Stimulated activated CD4-positive, alpha-beta T cell treated with anti-CD3 and anti-CD28 coated beads, Interleukin-4, amount 100 ng/mL, for 48 hours (primary cell): ENCODE results near the gene DPP8.
A peak's percentile ranks its signal among the peaks of the same experiment; 100 is the strongest.
"Not testable (repeated sequence)": the region's sequence is repeated elsewhere in the genome, so short reads cannot be mapped to it uniquely, and the experiment has no call there.

Experiments
- DNase-seq, 2 donors: peaks; one replicate each; pipeline ENCODE4 v3.0.0-alpha.2; 2020; ENCODE audit warnings: low read depth in 2 of 2

DPP8 gene

DNA sequence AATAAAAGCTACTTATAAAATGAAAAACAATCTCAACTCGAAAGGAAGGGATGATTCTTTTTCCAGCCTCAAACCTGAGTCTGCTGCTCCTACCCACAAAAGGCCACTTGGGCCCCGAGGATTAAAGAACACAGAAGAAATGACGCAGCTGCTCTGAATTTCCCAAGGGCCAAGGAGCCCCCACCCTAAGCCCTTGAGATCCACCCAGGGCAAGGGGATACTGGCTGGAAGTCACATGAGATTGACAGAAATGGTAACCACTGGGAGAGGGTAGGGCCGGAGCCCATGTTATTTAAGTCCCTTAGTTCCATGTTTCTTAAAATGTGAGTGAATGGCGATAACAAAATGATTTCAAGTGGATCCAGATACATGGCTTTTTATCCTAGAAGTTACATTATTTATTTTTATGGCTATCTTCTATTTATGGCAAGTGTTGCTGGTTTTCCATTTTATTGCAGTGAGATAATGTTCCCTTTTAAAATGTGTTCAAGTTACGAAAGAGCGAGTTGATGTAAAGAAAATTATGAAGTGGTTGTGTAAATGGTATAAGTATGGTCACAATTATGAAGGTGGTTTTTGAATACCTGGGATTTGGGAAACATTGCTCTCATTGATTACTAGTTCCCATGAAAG, 111.6 kb downstream of the DPP8 start:
- no peak for DNase-seq

DNA sequence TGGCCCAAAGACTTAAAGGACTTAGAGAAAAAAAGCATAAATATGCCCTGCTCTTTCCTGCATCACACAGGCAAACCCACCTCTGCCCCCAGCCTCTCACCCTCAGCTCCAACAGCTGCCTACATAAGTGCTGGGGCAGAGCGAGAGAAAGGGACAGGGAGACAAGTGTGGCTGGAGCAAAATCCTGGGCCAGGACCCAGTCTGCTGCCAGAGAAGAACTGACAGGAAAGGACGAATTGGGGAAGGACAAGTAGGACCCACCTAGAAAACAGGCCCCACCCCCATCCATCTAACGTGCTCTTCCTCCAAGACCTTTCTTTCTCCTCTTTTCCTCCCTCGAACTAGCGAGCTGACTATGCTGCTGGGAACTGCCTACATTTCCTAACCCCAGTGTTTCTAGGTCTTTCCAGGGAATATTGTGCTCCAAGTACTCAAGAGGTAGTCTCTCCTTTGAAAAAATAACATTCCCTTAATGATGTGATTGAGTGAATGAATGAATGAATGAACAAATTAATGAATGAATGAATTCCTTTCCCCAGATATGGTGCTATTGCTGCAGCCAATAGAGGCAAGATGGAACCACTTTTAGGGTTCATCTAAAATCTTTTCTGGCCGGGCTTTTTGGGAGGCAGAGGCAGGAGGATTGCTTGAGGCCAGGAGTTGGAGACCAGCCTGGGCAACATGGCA, 113.2 kb downstream of the DPP8 start:
- DNase-seq = no peak

DNA sequence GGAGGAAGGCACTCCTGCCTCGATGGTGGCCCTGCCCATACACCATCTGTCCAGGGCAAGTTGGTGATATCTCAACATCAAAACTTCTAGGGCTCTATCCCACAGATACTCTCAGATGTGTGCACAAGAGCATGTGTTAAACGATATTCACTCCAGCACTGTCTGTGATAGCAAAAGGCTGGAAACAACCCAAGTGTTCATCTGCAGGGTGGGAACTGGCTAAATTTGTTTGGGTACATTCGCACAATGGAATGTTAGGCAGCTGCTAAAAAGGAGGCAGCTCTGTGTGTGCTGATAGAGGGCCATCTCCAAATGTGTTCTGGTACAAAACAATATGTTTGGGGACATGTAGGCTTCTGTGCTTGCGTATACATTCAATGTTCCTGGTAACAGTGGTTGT, 114.5 kb downstream of the DPP8 start:
- no peak for DNase-seq

DNA sequence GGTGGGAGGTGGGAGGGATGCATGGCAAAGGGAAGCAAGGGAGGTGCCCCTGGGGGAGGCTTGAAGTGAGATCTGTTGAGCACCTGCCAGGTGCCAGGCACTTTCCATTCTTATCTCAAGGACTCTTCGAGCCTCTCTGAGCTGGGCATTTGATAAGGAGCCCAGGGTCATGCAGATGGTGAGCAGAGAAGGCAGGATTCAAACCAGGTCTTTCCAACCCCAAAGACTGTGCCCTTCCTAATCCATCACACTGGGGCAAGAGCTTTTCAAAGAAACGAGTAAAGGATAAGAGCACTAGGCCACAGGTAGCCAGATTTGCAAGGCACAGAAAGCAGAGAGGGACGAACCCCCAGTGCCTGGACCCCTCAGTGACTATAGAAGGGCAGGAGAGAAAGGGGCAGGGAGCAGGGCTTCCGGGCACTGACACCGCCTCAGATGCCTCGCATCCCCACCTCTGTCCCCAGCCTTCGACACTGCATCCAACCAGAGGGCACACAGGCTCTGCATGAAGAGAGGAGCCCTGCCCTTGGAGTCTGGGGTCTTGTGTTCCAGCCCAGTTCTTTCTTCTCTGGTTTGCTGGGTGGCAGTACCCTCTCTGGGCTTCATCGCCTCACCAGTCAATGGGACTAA, 115.8 kb downstream of the DPP8 start:
- DNase-seq = no peak

DNA sequence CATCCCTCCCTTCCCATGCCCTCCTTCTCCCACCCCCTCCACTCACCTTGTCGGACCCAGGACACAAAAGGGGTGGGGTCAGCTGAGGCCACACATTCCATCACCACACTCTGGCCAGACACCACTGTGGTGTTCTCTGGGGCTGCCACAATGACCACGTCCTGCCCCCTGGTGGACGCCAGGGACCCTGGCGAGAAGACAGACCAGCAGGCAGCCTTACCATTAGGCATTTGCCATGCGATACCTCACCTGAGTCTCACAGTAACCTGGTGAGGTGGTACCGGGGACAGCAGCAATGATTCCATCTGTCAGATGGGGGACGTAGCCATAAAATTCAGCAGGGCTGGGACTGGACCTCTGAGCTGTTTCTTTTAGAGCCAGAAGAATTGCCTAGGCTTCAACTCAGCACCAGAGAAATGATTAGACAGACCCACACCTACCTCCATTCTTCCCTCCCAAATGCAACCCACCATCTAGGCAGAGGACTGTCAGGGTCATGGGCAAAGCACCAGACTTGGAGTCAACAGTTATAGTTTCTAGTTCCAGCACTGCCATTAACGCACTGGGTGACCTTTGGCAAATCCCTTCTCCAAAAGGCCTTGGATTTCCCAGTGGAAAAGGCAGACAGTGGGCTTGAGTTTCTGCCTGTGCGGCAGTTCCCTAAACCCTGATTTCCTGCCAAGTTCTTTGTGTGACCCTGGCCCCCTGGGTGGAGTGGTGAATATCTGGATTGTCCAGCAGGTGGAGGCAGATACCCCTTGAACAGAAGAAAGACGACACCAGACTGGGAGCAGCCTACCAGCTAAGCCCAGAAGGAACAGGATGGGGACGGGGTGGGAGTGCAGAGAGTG, 116.5 kb downstream of the DPP8 start:
- DNase-seq = peak; percentile 34 to 41

DNA sequence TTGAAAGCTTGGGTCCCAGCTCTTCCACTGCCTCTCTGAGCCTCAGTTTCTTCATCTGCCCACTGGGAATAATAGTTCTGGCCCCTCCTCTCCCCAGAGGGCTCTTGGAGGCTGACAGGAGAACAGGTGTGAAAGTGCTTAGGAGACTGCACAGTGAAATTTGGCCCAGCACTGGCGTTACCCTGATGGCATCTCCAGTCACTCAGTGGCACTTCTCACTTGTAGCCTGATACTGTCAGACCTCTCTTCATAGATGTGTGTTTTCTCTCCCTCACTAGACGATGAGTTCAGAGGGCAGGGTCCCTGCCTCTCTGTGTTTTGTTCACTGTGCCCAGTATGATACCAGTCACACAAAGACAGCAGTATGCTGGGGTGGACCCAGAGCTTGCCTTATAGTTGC, 117.5 kb downstream of the DPP8 start:
- DNase-seq = no peak

DNA sequence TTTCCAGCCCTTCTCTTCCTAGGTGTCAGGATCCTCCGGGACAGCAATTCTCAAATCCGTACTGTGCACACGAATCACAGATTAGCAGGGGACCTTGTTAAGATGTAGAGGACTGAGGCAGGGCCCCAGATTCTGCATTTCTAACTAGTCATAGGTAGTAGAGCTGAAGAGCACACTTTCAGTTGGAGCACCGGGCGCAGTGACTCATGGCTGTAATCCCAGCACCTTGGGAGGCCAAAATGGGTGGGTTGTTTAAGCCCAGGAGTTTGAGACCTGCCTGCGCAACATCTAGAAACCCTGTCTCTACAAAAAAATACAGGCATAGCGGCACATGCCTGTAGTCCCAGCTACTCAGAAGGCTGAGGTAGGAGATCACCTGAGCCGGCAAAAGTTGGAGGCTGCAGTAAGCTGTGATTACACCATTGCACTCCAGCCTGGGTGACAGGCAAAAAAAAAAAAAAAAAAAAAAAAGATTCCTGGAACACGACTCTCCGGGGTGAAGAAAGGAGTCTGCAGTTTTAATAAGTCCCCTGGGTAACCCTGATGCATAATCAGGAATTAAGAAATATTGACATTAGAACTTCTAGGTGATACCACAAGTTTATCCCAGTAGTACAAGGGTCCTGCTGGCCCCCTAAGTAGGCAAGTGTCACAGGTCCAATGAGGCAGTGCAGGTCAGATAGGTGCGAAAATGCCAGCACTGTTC, 118.3 kb downstream of the DPP8 start:
- DNase-seq = no peak

DNA sequence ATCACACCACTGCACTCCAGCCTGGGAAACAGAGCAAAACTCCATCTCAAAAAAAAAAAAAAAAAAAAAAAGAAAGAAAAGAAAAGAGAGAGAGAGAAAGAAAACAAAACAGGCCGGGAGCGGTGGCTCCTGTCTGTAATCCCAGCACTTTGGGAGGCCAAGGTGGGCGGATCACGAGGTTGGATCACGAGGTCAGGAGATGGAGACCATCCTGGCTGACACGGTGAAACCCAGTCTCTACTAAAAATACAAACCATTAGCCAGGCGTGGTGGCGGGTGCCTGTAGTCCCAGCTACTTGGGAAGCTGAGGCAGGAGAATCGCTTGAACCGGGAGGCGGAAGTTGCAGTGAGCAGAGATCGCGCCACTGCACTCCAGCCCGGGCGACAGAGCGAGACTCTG, 119.0 kb downstream of the DPP8 start:
- not testable (repeated sequence) for DNase-seq

DNA sequence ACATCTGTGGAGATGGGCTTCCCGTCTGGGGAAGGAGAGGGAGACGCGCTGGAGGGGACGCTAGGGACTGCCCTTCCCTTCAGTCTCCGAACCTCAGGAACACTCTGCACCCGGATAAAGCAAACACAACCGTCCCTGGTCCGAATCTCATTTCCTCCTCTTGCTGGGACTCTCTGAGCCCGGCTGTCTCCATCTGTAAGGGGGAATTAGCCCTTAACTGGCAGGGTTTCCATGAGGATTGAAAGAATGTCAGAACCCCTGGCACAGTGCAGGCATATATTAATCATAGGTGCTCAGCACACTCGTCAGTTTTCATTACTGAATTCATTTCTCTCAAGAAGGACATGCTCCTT, 120.5 kb downstream of the DPP8 start:
- DNase-seq = no peak

DNA sequence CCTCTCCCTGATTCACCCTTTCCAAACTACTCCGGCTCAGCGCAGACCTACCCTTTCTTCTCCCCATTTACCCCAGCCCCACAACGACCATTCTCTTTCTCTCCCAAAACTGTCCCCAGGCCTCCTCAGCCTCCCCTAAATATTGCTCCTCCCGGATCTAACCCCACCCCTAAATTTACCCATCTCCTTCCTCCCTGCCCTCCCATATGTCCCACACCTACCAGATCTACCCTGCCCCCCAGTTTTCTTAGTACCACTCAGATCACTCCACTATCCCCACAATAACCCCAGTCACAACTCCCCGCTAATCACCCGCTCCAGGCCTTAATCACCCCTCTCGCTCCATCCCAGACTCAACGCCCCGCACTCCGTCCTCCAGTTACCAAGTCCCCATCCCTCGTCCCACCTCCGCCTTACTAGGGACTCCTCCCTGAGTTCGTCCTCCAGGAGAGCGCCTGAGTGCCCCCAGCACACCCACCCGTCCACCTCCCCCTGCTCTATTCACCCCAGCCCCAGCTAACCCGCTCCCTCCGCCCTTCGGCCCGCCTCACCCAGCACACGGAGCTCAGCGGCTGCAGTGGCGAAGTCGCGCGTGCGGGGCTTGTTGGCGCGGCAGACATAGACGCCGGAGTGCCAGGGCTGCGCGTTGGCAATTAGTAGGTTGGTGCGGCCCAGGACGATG, 121.1 kb downstream of the DPP8 start:
- DNase-seq = no peak

DNA sequence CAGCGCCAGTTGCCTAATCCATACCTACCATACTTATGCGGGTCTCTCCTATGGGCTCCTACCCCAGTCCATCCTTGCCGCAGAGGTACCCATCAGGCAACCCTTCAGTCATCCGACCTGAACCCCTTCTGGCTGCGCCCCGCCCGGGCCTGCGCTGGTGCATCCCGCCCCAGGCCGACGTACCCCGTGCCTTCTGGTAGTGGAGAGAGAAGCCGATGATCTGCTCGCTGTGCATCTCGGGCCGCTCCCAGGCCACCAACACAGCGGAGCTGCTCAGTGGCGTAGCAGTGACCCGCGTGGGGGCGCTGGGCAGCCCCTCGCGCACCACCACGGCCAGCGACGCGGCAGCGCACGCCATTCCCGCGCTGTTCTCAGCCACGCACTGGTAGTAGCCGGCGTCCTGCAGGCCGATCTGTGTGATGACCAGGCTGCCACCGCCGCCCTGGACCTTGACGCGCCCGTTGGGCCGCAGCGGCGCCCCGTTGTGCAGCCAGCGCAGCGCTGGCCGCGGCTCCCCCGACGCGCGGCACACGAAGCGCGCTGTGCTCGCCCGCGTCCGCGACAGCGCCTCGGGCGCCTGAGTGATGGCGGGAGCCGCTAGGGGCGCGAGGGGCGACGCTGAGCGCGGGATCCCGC, 121.8 kb downstream of the DPP8 start:
- no peak for DNase-seq

DNA sequence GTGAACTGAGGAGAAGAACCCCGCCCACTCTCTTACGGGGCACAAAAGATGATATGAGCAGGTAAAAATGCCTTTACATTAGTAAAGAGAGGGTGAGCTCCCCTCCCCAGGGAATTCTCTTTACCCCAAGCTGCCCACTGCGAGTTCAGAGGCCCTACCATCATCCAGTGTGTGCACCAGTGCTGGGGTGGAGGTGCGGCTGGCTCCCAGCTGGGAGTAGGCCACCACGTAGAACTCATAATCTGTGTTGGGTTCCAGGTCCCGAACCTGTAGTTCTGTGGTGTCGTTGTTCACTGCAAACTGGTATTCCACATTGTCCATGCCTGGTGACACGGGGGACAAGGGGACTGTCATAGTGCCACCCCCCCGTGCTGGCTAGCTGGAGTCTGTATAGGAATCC, 122.6 kb downstream of the DPP8 start:
- no peak for DNase-seq

DNA sequence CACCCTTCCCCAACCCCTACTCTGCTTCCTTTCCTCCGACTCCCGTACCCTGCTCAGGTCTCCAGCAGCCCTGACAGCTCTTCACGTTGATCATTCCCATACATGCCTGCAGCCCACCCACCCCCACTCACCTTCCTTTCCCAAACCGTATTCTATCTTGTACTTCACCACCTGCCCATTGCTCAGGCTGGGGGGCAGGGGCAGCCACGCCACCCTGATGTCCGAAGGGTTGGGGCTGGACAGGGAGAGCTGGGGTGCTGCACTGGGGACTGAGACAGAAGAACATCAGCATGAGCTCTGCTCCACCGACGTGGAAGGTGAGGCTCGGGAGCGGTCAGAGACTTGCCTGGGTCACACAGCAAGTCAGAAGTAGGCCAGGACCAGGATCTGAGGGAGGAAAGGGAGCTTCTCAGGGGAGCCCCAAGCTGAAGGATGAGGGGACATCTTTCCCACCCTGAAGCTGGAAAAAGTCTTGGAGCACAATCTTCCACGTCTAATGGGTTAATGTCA, 123.2 kb downstream of the DPP8 start:
- DNase-seq = no peak

DNA sequence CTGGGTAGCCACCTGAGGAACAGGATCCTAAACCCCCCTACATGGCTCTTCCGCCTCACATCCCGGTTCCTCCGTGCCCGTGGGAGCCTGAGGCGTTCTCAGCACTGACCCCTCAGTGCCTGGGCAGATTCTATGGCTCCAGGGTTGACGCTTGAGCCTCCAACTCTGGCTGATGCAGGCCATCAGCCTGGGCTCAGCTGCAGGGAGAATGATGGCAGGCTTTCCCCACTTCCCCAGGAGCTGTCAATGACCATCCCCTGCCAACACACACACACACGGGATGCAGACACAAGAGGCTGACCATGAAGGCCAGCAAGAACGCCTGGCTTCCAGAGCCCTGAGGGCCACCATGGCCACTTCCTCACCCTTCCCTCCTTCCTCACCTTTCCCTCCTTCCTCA, 123.9 kb downstream of the DPP8 start:
- DNase-seq = no peak

DNA sequence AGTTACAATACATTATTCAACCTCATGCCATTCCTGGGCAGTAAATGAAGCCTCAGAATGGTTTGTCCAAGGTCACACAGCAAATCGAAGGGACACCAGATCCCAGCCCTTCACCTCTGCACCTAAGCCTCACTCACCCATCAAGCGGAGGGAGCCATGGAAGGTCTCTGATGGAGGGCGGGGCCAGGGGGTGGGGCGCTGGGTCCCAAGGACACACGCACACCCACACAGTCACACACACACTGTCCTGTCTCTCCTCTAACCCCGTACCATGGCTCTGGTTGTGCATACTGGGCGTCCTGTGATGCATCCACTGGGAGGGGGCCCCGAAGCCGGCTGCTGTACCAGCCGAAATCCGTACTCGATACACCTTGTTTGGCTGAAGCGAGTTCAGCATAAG, 124.4 kb downstream of the DPP8 start:
- DNase-seq = no peak
